Panc1 (cell line): ENCODE measurements around the gene BLNK. TPM values are rescaled to one million over a fixed set of nuclear protein-coding genes. Genes with fewer than 3 reads are reported as not detected.

Experiments
- ATAC-seq: fragments of 200-7000 bp; cut with Tn5 transposase; 2 replicates; pipeline ENCODE4 v1.9.1; 2020; ENCODE audit warnings: mild to moderate bottlenecking, moderate library complexity
- BruUV-seq: library from RNA; stranded (reverse); fragments of 400-500 nt; replicated peaks from 2 replicates; lab custom pipeline; 2021; lab: Mats Ljungman, UMichigan
- CTCF ChIA-PET: fragments of 300-600 bp; sonication (Branson Sonifier 250); formaldehyde crosslinking; loops from one replicate; lab custom pipeline; 2022; ENCODE audit warnings: antibody characterized with exemption; lab: Charles Lee
- POLR2A ChIA-PET: fragments of 300-600 bp; sonication (Branson Sonifier 250); formaldehyde crosslinking; loops from one replicate; lab custom pipeline; 2022; ENCODE audit warnings: antibody characterized with exemption; lab: Charles Lee
- DNase-seq: peaks from one replicate; pipeline ENCODE4 v3.0.0-alpha.2; 2010; ENCODE audit warnings: low read depth, low spot score
- H3K27ac ChIP-seq: 2 replicates; pipeline ENCODE4 v1.5.1; 2011; ENCODE audit warnings: mild to moderate bottlenecking, low read length, inconsistent platforms
- H3K27me3 ChIP-seq: fragments of 200-500 bp; sonication (Bioruptor generic); 2 replicates; pipeline ENCODE4 v1.6.0; 2014; ENCODE audit warnings: low read length, inconsistent platforms; ENCODE audit not compliant: control insufficient read depth, insufficient read depth
- H3K36me3 ChIP-seq: fragments of 200-500 bp; sonication (Bioruptor generic); 2 replicates; pipeline ENCODE4 v1.5.1; 2014; ENCODE audit warnings: inconsistent platforms, mild to moderate bottlenecking, low read length, moderate library complexity; ENCODE audit not compliant: control insufficient read depth, insufficient read depth
- H3K4me1 ChIP-seq: 2 replicates; pipeline ENCODE4 v1.5.1; 2011; ENCODE audit warnings: inconsistent platforms, mild to moderate bottlenecking, low read length, moderate library complexity; ENCODE audit not compliant: control insufficient read depth, insufficient read depth
- H3K4me3 ChIP-seq, 2 experiments: 2 replicates each; pipeline ENCODE4 v1.5.1; 2011 to 2012; ENCODE audit warnings: low read depth in 2 of 2, low read length in 2 of 2, mild to moderate bottlenecking in 2 of 2, inconsistent platforms in 1 of 2, moderate library complexity in 1 of 2
- H3K9me3 ChIP-seq: fragments of 200-500 bp; sonication (Bioruptor generic); 2 replicates; pipeline ENCODE4 v1.5.1; 2014; ENCODE audit warnings: low read depth, mild to moderate bottlenecking, inconsistent platforms, low read length, moderate library complexity; ENCODE audit not compliant: control insufficient read depth, insufficient read depth
- POLR2AphosphoS5 ChIP-seq: IDR thresholded peaks from 2 replicates; pipeline ENCODE4 v1.6.1; 2012; ENCODE audit warnings: mild to moderate bottlenecking, low read depth, low read length, moderate library complexity
- REST ChIP-seq, 2 experiments: IDR thresholded peaks; 2 replicates each; pipeline ENCODE4 v1.6.1; 2011 to 2012; ENCODE audit warnings: low read depth in 2 of 2, control low read depth in 1 of 2, low read length in 1 of 2, mild to moderate bottlenecking in 1 of 2, moderate library complexity in 1 of 2; ENCODE audit not compliant: insufficient read depth in 1 of 2
- SIN3A ChIP-seq: IDR thresholded peaks from 2 replicates; pipeline ENCODE4 v1.6.1; 2012; ENCODE audit warnings: low read depth, mild to moderate bottlenecking, low read length, moderate library complexity, borderline replicate concordance; ENCODE audit not compliant: insufficient read depth
- TCF7L2 ChIP-seq: IDR thresholded peaks from 2 replicates; pipeline ENCODE4 v1.6.1; 2011; ENCODE audit warnings: mild to moderate bottlenecking, low read depth, low read length, inconsistent platforms
- in situ Hi-C: cut with HindIII; loops from 2 replicates; pipeline ENCODE4 v1.10.0; 2016; ENCODE audit warnings: low sequenced_read_pairs, low pct_unique_long_range_greater_than_20kb
- intact Hi-C: fragments of 100-400 bp; cut with micrococcal nuclease; formaldehyde crosslinking; loops from one replicate; pipeline ENCODE4 v1.10.0; 2022; ENCODE audit not compliant: unreplicated experiment
- total RNA-seq: library from RNA; stranded (reverse); gene quantifications from one replicate; pipeline ENCODE4 v1.2.1, GENCODE V29; 2021; ENCODE audit not compliant: unreplicated experiment
- TF ChIP-seq, protein P1 (sequence below): fragments of 450-650 bp; IDR thresholded peaks from 2 replicates; pipeline ENCODE4 v1.5.1; 2017; ENCODE audit warnings: mild to moderate bottlenecking

Gene BLNK
- total RNA-seq, 1 experiment from 2014 or later: 0.10 TPM

- no peaks in the 10 kb centered on the region for H3K4me1 ChIP-seq
- TF ChIP-seq REST (IDR thresholded peaks at IDR 0.05; ENCODE audit: insufficient read depth in 1 of 2, low read depth in 2 of 2, low read length in 1 of 2) (no peak), POLR2AphosphoS5 (no peak), TCF7L2 (no peak), SIN3A (no peak)
- TF ChIP-seq, protein P1, sequence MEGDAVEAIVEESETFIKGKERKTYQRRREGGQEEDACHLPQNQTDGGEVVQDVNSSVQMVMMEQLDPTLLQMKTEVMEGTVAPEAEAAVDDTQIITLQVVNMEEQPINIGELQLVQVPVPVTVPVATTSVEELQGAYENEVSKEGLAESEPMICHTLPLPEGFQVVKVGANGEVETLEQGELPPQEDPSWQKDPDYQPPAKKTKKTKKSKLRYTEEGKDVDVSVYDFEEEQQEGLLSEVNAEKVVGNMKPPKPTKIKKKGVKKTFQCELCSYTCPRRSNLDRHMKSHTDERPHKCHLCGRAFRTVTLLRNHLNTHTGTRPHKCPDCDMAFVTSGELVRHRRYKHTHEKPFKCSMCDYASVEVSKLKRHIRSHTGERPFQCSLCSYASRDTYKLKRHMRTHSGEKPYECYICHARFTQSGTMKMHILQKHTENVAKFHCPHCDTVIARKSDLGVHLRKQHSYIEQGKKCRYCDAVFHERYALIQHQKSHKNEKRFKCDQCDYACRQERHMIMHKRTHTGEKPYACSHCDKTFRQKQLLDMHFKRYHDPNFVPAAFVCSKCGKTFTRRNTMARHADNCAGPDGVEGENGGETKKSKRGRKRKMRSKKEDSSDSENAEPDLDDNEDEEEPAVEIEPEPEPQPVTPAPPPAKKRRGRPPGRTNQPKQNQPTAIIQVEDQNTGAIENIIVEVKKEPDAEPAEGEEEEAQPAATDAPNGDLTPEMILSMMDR: no peak
- H3K27ac ChIP-seq: no peak overlapping the region
- in situ Hi-C loops (no loop called here), intact Hi-C loops (no loop called here)
- BruUV-seq: no TSS peak
- DNase-seq (no peak), ATAC-seq (no peak)
- POLR2A ChIA-PET: no interaction called here
- H3K36me3 ChIP-seq: no peaks in the 10 kb centered on the region
- H3K9me3 ChIP-seq: no peaks in the 10 kb centered on the region
- no peak overlapping the region for H3K4me3 ChIP-seq
- CTCF ChIA-PET: no interaction called here
- H3K27me3 ChIP-seq: peaks cover 17% of the 10 kb centered on the region
Observed at GRCh38 chr10:96217711-96218110, 53.7 kb downstream of the BLNK start.

DNA sequence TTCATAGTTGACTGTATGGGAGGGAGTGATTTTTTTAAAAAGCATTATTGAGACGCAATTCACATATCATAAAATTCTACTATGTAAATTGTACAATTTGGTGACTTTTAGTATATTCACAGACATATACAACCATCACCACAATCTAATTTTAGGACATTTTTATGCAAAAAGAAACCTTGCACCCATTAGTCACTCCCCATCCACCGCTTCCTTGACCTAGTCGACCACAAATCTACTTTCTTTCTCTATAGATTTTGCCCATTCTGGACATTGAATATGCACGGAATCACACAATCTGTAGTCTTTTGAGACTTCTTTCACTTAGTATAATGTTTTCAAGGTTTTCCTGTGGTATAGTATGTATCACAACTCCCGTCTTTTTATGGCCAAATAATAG lies 54.6 kb downstream of the BLNK start:
- peaks cover 19% of the 10 kb centered on the region for H3K27me3 ChIP-seq
- TF ChIP-seq REST (IDR thresholded peaks at IDR 0.05; ENCODE audit: insufficient read depth in 1 of 2, low read depth in 2 of 2, low read length in 1 of 2) (no peak), TCF7L2 (no peak), POLR2AphosphoS5 (no peak), SIN3A (no peak)
- TF ChIP-seq, protein P1: no peak
- in situ Hi-C loops: no loop called here

More for the DNA sequence above, 54.6 kb downstream of the BLNK start:
- Histone ChIP-seq H3K27ac (no peak overlapping the region), H3K4me3 (no peak overlapping the region), H3K36me3 (no peaks in the 10 kb centered on the region), H3K4me1 (no peaks in the 10 kb centered on the region), H3K9me3 (no peaks in the 10 kb centered on the region)
- intact Hi-C loops: no loop called here
- BruUV-seq: no TSS peak
- ATAC-seq: no peak
- CTCF ChIA-PET: no interaction called here
- DNase-seq: no peak
- POLR2A ChIA-PET: no interaction called here
